GM19452 (cell line): Measurements from ENCODE around the gene SCAF1.

Experiments
- ATAC-seq: cut with Tn5 transposase; IDR thresholded peaks from one replicate; pipeline ENCODE4 v1.9.1; 2021; ENCODE audit not compliant: unreplicated experiment

SCAF1 gene

GRCh38 chr19:49665036-49665350, 23.0 kb downstream of the SCAF1 start:
- no peak for ATAC-seq

DNA sequence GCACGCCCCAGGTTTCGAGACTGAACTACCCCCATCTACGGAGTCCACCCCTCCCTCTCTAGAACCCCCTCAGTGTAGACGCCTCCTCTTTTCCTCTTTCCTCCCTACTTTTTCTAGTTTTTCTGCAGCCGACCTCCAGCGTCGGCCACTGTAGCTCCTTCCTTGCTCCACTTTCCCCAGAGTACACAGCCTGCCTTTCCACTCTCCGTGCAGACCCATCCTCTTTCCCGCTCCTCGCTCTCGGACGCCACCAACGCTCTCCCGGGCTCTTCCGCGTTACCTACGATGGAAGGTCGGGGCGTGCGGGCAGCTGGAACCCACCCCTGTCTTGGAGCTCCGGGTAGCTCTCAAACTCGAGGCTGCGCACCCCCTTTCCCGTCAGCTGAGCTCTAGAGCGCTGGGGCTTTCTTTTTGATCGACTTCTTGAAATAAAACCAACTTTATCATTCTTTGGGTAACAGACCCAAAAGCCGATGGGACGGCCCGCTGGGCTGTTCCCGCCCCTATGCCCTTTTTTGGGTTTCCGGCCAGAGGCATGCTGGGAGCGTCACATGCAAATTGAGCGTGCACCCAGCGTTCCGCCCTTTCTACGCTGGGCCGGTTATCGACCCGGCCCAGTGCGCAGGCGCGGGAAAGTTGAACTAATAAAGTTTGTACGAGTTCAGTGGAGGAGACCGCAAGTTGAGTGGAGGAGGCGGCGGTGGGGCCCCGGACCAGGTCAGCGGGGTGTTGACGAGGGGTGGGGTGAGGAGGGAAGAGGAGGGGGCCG, 23.5 kb downstream of the SCAF1 start, which contains the start of the genes BCL2L12 and IRF3:
Gene BCL2L12 (plus strand): TSS at position 583 of the 769 bp plus-strand sequence. CDS start 760 bp downstream, outside the sequence.
Gene IRF3 (minus strand): TSS at position 507 of the 769 bp plus-strand sequence. CDS start 1,019 bp downstream, outside the sequence.
- ATAC-seq: peak; percentile 84

DNA sequence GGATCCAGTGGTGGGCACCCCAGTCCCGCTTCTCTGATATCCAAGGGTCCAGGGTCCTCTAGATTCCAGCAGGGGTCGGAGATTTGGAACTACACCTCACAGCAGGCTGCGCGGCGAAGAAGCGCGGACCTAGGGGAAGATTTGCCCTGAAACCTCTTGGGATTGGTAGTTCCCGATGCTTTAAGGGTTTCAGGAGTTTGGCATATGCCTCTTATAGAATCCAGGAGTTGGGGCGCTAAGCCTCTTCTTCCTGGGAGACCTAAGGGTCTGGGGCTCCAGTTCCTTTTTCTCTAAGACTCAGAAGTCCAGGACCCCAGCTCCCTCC, 24.1 kb downstream of the SCAF1 start:
- ATAC-seq: no peak

- ATAC-seq: no peak
Observed at GRCh38 chr19:49667473-49667872, 25.5 kb downstream of the SCAF1 start.

GRCh38 chr19:49669516-49669915, 27.5 kb downstream of the SCAF1 start:
- no peak for ATAC-seq

DNA sequence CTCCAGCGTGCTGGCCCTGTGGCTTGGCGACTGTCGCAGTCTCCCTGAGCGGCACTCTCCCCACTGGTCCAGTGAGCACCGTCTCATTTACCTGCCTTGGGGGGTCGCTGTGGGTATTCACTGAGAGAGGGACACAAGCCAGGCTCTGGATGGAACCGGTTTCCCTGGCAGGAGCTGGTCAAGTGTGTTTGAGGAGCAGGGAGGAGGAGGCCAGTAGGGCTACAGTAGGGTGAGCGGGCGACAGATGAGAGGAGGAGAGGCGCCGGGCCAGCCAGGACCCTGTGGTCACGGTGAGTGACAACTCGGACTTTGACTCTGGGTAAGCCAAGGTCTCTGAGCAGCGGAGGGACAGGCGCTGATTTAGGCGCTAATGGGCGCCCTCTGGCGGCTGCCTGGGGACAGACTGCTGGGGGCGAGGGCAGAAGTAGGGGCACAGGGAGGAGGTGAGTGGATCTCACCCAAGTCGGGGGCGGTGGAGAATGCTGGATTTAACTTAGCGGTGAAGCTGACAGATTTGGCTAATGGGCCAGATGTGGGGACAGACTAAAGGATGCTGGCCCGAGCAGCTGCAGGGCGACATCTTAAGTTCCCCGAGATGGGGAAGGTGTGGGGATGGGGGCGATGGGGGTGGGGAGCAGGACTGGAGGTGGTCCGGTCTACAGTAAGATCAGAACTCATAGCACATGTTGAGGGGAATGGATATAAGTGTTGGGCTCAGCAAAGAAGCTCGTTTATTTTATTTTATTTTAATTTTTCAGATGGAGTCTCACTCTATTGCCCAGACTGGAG, 30.3 kb downstream of the SCAF1 start:
- no peak for ATAC-seq

DNA sequence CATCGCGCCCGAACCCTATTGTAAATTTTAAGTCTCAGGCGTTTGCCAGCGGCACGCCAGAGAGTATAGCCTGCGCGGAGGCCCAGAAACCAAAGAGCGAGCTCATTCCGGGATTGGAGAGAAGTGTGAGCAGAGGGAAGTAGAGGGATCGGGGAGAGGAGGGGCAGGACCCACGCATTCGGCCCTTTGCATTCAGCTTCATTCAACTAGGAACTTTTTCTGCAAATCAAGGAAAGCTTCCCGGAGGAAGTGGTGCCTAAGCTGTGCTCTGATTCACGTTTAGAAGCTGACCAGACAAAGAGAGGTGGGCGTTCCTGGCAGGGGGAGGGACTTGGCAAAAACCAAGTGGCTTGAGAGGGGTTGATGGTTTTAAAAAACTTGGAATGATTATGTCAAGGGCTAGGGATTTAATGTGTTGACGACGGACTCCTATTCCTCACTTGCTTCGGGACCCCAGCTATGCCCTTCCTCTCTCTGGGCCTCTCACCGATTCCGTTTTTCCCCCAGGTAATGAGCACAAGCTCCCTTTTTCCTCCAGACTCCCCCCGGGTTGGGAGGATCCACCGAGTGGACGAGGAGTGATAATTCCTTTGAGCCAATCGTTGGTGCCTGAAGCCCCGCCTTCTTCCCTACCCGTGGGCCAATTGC, 34.3 kb downstream of the SCAF1 start:
- peak; percentile 25 for ATAC-seq

GRCh38 chr19:49676784-49677230, 34.8 kb downstream of the SCAF1 start:
- ATAC-seq: peak; percentile 63

- peak; percentile 2 for ATAC-seq
Observed at GRCh38 chr19:49677231-49677900, 35.4 kb downstream of the SCAF1 start, which contains the start of gene PRMT1. TSS of gene PRMT1 (plus strand) at chr19:49677271. CDS start at chr19:49677281, 10 bp downstream.

DNA sequence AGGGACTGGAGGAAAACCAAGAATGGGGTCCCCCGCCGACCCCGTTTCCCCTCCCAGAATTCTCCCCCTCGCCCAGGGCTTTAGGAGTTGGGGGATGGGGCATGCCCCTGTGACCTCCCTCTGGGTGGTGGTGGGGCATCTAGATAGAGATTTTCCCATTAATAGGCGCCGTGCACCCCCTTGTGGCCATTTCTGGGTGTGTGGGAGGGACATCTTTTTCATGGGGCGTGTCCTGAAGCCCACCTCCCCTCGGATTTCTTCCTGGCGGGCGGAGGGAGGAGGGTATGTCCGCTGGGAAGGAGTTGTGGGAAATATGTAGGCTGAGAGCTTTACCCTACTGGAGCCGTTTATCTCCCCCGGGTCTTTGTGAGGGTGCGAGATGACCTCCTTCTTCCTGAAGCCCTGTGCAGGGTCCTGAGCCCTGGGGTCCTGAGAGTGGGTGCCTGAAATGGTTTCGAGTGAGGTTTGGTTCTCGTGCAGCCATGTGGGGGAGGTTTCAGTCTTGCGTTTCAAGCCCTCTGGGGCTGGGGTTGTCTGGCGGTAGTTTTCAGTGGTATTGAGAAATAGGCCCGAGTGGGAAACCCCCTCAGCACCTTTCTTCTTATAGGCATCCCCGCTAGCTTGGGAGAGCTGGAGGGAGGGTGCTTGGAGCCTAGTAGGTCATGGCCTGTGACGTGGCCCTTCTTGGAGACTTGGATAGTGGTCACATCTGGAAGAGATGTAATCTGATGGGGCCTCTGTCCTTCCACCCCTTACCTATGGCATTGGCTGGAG, 36.1 kb downstream of the SCAF1 start:
- no peak for ATAC-seq

DNA sequence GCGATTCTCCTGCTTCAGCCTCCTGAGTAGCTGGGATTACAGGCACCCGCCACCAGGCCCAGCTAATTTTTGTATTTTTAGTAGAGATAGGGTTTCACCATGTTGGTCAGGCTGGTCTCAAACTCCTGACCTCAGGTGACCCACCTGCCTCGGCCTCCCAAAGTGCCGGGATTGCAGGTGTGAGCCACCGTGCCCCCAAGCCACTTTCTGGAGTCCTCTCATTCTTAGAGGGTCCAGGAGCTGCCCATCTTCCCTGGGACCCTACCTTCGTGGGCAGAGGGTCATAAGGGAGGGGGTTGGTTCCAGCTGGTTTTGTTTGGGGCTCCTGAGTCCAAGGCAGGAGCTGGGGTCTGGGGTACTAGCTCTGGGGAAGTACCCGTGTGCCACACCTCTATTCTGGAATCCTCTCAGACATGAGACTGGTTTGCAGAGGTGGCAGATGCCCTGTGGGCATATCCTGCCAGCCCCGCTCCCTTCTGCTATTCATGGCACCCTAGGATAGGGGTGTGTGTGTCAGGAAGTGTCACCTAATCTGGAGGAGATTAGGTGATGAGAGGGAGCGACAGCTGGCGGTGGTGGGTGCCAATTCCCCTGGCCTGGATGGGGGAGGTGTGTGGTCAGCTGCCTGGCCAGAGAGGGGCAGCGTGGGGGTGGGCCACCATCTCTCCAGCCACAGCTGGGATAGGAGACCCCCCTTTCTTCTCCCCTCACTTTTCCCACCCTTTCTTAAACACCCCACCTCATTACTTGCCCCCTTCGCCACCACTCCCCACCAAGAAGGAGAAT, 37.2 kb downstream of the SCAF1 start:
- no peak for ATAC-seq

- ATAC-seq: no peak
Observed at GRCh38 chr19:49679771-49680413, 37.9 kb downstream of the SCAF1 start.

- no peak for ATAC-seq
Observed at GRCh38 chr19:49680421-49681351, 38.7 kb downstream of the SCAF1 start.

GRCh38 chr19:49681830-49682229, 39.8 kb downstream of the SCAF1 start:
- ATAC-seq: no peak

DNA sequence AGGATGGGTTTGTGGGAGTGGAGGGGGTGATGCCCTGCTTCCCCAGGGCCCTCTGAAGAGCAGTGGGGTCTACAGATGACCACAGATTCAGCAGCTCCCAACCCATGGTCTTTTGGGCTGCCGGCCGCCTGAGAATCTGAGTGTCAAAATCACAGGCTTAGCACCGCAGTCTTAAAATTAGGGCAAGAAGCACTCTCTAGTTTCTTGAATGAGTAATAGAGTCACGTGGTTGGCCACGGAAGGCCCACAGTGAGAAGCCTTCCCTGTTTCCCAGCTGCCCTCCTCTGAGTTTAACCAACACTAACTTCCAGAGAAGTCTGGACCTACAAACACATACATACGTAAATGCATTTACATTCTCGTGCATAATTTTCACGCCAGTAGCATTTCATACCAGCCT, 40.3 kb downstream of the SCAF1 start:
- ATAC-seq: no peak

- ATAC-seq: no peak
Observed at GRCh38 chr19:49683814-49684250, 41.8 kb downstream of the SCAF1 start.

- ATAC-seq: no peak
Observed at GRCh38 chr19:49684251-49684982, 42.4 kb downstream of the SCAF1 start.
